ENCODE data around the gene RAB44.
A peak's percentile ranks its signal among the peaks of the same experiment; 100 is the strongest.

RAB44 gene

DNA sequence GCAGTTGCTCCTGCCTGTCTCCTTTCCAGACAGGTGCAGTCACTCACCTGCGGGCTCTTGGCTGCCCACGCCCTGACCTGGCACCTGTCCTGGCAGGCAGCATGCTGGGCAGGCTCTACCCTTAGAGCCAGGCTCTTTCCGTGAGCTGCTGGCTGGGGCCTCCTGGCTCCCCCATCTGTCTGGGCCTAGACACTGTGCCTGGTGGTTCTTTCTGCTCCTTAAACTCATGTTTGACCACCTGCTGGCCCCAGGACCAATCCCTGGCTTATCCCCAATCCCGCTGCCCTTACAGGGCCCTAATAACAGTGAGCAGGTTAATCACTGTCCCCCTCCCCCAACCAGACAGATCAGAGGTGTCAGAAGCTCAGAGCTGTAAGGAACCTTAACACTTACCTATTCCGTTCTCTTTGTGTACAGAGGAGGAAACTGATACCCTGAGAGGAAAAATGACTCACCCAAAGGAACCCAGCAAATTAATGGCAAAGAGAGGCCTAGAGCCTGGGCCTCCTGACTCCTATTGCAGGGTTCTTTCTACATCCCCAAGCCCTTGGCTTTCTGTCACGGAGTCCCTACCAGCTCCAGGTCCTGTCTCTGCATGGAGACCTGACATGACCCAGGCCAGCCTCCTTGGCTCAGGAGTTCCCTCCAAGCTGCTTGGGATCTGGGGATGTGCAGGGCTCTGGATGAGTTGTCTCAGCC is 54.7 kb downstream of the RAB44 start:
- no peak for DNase-seq (ENCODE audit: low spot score)

DNA sequence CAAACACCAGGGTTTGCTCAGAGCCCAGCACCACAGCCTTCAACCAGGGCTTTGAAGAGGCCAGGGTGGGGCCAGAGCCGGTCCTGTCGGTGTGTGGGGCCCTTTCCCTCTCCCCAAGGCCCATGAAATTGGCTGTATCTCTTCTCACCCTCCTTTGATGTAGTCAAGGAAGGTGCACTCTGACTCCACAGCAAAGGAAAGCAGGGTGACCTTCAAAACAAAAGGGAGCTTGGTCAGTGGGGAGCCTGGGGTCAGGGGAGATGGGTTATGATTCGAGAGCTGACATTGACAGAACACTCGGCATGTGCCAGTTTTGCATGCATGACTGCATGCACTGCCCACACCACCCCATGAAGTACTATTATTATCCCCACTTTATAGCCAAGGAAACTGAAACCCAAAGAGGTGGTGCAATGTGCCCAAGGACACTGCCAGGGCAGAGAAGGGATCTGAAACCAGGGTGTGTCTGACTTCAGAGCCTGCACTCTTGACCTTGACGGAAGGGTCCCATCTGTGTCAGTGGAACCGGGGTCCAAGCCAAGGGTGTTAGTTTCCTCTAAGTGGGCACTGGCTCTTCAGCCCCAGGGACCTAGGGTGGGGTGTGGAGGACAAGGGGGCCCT is 55.4 kb downstream of the RAB44 start:
- DNase-seq (ENCODE audit: low spot score): no peak

DNA sequence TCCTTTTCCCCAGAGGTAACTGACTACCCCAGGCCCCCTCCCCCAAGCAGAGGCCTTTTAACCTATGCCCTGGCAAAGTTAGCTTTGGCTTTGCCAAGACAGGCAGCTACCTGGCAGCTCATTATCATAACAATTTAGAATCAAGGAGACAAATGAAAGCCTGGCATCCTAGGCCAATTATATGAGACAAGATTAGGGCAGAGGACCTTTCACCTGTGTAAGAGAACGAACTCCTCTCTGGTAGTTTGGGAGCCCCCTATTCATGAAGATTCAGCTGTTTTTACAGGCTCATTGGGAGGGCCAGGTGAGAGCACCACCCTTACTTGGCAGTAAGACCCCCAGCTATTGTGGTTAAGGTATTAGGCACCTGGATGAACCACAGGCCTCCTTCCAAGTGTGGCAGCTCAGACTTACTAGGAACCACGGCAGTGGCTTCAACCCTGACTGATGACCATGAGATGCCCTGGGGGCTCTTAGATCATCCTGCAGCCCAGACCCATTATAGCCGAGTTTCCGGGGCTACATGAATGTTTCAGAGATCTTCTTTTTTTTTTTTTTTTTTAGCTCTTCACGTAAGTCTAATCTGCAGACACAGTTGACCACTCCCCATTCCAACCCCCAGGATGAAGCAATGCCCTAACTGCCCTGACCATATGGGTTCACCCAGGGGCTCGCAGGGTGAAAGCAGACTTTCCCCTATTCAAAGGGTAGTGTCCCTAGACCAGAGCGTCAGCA is 56.2 kb downstream of the RAB44 start:
- no peak for DNase-seq (ENCODE audit: low spot score)

DNA sequence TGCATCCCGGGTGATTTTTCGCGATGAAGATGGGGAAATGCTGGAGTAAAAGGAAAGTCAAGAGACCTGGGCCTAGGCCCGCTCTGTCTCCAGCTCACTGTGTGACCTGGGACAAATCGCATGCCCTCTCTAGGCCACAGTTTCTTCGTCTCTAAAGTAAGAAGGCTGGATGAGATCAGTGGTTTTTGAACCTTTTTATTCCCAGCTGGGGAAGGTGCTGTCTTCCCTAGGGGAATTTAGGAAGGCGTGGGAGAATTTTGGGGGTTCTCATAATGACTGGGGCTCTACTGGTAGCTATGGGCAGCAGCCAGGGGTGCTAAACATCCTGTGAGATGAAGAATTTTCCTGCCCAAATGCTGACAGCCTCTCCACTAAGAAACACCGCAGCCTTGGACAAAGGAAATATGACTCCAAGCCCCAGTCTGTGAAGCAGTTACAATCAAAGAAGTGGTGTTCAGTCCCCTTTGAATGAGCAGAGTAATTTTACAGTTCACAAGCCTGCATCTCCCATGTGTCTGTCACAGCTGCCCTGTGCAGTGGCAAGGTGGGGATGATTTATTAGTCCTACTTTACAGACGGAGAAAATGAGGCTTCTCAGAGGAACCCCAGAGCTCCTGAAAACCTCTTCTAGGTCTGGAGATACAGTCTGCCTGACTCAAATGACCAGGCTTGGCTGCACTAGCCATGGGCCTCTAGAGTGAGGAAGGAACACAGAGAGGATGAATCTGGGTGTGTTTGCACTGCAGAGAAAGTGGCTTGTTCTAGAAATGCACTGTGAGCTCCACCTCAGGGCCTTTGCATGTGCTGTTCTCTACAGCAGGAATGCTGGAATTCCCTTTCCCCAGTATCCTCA is 57.2 kb downstream of the RAB44 start:
- DNase-seq (ENCODE audit: low spot score): no peak

DNA sequence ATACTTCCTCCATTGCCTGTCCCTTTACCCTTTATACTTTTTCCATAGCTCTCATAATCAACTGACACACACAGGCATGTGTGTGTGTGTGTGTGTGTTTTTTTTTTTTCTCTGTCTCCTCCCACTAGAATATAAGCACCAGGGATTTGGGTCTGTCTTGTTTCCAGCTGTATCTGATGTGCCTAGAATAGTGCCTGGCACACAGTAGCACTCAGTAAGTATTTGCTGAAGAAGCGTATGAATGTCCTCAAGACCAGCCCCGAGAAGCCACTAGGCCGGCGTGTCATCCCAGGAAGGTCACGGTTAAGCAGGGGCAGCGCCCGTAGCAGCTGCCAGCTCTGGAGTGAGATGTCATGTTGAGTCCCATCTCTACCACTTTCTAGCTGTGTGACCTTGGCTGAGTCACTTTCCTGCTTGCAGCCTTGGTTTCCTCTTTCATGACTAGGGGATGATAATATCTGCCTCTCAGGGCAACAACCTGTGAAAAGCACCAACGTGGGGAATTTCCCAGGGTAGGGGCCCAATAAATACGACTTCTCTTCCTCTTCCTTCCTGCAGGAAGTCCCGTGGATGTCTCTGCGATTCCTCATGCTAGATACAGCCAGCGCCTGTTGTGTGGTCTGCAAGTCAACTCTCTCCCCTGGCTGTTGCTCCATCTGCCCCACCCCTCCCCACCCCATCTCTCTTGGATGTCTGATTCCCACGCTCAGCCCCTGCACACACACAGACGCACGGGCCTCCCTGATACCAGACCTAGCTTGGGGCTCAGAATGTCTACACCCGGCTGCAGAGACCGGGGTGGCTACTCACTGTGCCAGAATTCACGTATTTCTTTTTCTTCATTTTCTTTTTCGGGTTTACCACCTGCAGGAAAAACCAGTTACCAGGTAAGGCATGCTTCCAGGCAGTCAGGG is 58.1 kb downstream of the RAB44 start:
- DNase-seq (ENCODE audit: low spot score): peak; percentile 76

DNA sequence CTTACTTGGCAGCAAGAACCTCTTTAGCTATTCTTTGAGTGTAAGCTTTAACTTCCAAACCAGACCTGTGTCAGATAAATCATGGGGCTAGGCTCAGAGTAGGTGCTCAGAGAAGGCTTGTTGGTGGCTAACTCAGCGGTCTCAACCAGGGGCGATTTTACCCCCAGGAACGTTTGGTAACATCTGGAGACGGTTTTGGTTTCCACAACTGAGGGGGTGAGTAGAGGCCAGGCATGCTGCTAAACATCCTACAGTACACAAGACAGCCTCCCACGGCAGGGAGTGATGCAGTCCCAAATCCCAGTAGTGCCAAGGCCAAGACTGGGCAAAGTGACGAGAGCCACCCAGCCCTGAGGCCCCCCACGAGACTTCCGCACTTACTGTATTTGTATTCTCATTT is 59.2 kb downstream of the RAB44 start:
- no peak for DNase-seq (ENCODE audit: low spot score)

DNA sequence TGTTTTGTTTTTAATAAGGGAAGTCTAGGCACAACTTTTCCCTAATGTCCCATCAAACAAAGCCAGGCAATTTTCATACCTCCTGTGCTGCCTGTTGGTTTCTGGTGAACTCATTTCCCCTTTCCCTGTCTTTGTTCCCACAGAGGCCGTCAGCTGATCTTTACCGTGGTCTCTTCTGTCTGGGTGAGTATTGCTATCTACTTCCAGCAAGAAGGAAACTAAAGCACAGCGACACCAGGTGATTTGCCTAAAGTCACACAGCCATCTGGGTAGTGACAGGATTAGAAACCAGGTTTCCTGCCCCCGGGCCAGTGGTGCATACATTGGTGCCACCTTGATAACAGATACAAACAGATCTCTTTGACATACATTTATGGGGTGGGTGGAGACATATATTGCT is 59.6 kb downstream of the RAB44 start:
- DNase-seq (ENCODE audit: low spot score): no peak

DNA sequence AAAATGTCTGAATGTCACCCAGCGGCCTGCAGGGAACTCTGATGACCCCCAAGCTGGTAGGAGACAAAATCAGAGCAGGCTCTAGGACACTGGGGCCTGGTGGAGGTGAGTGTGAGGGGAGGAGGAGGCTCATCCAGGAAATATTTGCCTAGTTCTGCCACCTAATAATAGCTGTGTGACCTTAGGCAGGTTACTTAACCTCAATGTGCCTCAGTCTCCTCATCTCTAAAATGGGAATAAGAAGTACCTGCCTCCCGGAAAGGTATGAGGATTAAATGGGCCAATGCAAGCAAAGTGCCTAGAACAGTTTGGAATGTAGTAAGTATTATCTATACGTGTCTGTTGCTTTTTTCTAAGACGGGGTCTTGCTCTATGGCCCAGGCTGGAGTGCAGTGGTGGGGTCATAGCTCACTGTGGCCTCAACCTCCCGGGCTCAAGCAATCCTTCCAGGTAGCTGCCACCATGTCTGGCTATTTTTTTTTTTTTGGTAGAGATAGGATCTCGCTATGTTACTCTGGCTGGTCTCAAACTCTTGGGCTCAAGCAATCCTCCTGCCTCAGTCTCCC is 60.4 kb downstream of the RAB44 start:
- DNase-seq (ENCODE audit: low spot score): no peak

DNA sequence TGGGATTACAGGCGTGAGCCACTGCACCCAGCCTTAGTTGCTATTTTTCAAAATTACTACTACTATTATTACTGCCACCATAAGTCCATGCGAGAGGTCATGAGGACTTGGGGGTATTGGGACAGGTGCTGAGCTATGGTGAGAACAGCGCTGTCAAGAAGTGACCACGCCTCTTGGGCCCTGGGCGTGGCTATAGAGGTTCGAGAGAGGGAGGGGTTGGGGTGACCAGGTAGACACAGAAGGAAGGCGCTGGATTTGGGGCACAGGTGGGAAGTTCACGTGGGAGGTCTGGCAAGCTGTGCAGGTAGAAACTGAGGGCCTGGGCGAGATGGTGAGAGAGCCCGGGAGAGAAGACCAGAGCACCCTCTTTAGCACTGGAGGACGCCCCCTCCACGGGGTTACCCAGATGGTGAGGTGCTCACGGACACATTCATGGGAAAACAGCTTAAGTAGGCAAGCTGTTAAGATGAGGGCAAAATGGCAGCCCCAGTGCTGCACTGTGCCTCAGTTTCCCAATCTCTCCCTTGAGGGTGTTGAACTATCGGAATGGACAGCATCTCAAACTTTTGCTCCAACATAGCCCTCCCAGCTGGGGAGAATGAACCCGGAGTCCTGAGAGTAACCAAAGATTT is 61.0 kb downstream of the RAB44 start:
- no peak for DNase-seq (ENCODE audit: low spot score)

DNA sequence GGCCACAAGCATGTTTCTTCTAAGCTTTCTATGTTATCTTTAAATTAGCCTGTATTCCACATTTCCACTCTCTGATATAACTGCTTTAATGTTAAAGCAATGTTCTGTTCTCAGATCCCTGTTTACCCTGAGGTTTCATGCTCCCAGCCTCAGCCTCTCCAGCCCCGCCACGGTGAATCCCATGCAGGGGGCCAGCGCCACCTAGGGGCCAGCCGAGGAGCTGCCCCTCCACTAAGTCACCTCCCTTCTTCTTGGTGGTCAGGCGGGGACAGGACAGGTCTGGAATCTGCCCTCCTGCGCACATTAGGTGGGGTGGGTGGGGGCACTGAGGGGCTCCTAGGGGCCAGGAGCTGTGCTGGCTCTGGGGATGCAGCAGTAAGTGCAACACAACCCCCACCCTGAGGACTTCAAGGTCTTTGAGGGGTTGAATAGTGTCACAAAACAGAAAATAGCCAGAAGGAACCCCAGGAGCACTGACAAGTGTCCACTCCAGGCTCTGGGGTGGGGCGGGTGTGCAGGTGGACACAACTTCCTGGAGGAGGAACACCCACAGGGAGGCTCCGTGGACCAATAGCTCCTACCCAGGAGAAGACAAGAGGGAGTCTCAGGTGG is 61.6 kb downstream of the RAB44 start:
- DNase-seq (ENCODE audit: low spot score): peak; percentile 79

DNA sequence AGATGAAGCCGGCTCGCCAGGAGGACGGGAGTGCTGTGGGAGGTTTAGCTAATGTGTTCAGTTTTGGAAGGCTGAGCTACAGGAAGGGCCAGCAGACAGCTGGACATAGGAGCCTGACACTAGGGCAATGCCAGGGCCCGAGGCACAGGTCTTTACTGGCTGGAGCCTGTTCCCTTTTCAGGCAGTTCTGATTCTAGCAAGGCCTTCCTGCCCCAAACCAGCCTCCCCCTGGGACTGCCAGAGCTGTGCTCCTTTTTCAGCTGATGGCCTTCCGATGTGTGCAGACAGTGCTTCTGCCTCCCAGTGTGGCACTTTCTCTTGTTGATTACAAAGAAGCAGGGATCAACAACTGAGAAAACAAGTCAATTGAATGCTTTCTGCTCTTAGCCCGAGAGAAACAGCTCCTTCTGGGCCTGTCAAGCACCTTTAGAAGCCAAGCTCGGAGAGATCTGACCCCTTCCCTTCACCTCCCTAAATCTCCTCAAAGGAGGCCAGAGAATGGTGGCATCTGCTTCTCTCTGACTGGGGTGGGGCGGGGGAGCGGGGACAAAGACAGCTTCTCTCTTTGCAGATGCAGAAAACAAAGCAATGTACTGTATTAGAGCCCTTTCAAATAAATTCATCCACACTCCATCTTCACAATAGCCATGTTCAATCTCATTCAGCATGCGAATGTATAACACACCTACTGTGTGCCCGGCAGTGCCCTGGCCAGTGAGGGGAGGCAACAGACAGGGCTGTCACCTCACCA is 63.2 kb downstream of the RAB44 start:
- DNase-seq (ENCODE audit: low spot score): no peak

DNA sequence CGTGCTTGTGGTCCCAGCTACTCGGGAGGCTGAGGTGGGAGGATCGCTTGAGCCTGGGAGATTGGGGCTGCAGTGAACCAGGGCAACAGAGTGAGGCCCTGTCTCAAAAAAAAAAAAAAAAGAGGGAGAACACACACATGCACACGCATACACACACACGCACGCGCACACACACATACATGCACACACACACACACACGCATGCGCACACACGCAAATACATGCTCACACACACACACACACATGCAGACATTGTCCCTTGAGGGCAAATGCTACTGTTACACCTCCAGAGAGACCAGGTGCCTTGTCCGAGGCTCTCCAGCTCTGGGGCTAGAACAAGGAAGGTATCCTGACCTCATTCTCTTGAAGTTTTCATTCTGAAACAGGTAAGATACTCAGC is 64.5 kb downstream of the RAB44 start:
- no peak for DNase-seq (ENCODE audit: low spot score)

DNA sequence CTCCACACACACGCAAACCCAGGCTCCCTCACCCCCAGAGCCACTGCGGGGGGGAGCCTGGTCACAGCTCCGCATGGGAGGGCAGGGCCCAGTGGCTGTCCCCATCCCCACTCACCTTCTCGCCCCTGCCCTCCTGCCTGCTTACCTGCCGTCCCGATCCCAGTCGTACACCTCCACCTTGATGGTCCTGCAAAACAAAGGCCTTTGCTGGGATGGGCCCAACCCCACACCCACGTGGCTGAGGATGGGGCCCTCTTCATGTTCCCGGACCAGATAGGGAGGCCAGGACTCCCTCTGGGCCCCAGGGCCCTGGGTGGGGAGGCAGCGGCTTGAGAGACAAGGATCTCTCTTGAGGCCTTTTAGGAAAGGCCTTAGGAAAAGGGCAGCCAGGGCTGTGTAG is 67.6 kb downstream of the RAB44 start:
- no peak for DNase-seq (ENCODE audit: low spot score)

DNA sequence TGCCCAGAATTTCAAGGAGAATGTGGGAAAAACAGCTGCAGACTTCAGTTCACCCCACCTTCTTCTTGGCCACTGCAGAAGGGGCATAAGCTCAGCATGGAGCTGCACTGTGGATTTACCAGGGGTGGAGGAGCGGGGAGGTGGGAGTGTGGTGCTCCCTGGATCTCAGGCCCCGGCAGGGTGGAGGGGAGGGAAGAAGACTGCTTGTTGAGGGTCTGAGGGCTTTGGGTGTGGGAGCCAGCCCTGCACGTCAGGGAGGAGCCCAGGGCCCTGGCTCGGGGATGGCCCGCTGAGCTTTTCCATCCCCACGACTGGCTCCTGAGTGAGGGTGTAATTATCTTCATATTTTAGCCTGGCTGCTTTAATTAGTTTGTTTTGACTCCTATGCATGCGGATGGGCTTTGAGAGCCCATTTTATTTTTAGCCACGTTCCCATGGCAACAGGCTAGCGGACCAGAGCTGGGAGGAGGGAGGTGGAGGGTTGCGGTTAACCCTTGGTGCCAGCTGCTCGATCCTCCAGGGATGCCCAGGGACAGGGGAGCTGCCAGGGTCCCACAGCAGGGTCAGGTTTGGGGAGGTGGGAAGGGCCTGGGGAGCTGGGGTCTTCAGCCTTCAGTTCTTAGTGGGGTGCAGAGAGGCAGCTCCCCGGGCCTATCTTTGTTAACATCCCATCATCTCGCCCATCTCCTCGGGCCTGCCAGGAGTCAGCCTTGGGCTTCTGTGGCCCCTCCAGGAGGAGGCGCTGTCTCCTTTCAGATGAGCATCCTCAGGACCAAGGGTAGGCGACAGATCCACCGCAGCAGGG is 68.2 kb downstream of the RAB44 start:
- peak; percentile 57 for DNase-seq (ENCODE audit: low spot score)

DNA sequence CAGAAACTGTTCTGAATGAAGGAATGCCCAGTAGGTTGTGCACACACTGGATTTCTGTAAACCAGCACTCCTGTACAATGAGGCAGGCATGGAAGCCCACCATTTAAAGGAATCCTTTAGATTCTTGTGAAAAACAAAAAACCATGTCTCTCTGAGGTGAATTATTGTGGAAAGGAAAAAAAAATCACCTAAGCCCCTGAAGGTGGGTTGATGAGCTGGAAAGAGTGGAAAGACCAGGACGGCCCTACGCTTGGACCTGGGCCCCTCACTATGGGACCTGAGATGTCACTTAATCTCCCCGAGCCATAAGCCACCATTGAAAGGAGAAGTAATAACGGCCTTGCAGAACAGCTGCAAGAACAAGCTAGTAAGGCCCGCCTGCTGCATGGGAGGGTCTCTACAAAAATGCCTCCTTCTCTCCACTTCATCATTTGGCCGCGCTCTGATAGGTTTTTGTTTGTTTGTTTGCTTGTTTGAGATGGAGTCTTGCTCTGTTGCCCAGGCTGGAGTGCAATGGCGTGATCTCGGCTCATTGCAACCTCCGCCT is 68.8 kb downstream of the RAB44 start:
- DNase-seq (ENCODE audit: low spot score): no peak

DNA sequence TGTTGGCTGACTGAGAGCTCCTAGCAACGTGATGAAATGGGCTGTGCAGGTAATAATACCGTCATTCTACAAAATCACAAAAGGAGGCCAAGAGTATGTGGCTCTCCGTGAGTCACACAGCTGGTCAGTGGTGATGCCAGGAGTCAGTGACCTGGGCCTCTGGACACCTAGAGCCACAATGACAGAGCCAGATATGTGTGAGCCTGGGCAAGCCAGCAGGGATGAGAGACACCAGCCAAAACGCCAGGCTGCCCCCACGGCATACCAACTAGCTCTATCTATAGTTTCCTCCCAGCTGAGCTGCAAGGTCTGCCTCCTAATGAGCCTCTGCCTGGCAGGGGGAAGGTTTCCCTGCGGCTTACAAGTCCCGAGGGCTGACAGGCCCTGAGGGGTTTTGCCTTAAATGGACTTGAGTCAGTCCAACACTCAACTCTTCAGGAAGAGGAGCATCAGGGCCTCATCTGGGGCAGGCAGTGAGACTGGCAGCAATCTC is 71.6 kb downstream of the RAB44 start:
- no peak for DNase-seq (ENCODE audit: low spot score)

DNA sequence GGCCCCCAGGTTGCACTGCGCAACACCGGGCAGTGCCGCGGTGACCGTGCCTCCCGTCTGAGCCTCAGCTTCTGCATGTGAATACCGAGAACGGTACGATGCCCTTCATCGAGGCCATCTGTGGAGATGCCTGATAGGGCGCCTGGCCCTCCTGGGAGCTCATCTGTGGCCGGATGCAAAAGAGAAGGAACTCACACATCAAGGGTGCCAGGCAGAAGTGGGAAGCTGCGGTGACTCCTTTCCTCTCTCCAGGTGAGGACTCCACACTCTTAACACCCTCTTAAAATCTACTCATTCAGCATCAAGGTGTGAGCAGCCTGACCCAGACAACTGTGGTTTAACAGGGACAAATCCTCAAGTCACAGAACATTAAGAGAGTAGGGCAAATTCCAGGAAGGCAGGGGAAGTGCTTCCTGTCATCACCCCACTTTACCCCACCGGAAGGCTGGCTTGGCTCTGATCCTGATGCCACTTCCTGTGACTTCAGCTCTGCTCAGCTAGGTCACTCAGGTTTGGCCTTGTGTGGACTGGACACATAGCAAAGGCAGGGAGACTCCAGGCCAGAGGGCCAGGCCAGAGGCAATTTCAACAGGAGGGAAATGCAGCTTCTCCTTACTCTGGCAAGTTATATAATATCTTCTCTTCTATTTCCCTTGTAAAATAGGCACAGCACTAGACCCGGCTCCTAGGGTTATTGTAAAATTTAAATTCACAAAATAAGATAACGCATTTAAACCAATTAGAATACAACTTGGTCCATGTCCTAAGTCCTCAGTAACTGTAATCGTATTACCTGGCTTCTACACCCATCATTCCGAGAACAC is 72.3 kb downstream of the RAB44 start:
- peak; percentile 70 for DNase-seq (ENCODE audit: low spot score)

Measured in RKO (cell line).